IMR-90 (cell line): Measurements from ENCODE around the gene GLYATL1. TPM values are rescaled to one million over a fixed set of nuclear protein-coding genes. Genes with fewer than 3 reads are reported as not detected.

Source experiments
- ATAC-seq: fragments of 200-7000 bp; cut with Tn5 transposase; 2 replicates; pipeline ENCODE4 v1.9.1; 2020; ENCODE audit warnings: low read depth, mild to moderate bottlenecking, moderate library complexity
- BruUV-seq: library from RNA; stranded (reverse); fragments of 400-500 nt; replicated peaks from 2 replicates; lab custom pipeline; 2021; lab: Mats Ljungman, UMichigan
- CTCF ChIA-PET: fragments of 300-600 bp; formaldehyde crosslinking; extraction: SDS; loops from one replicate; lab custom pipeline; 2021; ENCODE audit warnings: antibody characterized with exemption; lab: Yijun Ruan, JAX
- POLR2A ChIA-PET: fragments of 300-600 bp; sonication (Branson Sonifier 250); formaldehyde crosslinking; loops from one replicate; lab custom pipeline; 2022; ENCODE audit warnings: antibody characterized with exemption; ENCODE audit not compliant: unreplicated experiment; lab: Charles Lee
- DNase-seq: peaks from one replicate; pipeline ENCODE4 v3.0.0; 2013
- H2AFZ ChIP-seq: replicated peaks from 2 replicates; pipeline ENCODE3; 2013; ENCODE audit warnings: low read length, mild to moderate bottlenecking; ENCODE audit not compliant: poor library complexity
- H2AK5ac ChIP-seq: 2 replicates; pipeline ENCODE4 v1.6.1; 2013; ENCODE audit warnings: low read depth, low read length, inconsistent platforms
- H2AK9ac ChIP-seq: replicated peaks from 2 replicates; pipeline ENCODE3; 2013; ENCODE audit warnings: mild to moderate bottlenecking, low read depth, low read length, moderate library complexity; ENCODE audit not compliant: poor library complexity
- H2BK120ac ChIP-seq: 2 replicates; pipeline ENCODE4 v1.6.1; 2013; ENCODE audit warnings: low read depth, low read length, inconsistent platforms
- H2BK15ac ChIP-seq: 3 replicates; pipeline ENCODE4 v1.6.1; 2013; ENCODE audit warnings: low read depth, low read length, inconsistent platforms
- H2BK20ac ChIP-seq: 2 replicates; pipeline ENCODE4 v1.6.1; 2013; ENCODE audit warnings: low read depth, mild to moderate bottlenecking, inconsistent platforms, low read length, moderate library complexity
- H2BK5ac ChIP-seq: 2 replicates; pipeline ENCODE4 v1.6.1; 2013; ENCODE audit warnings: mild to moderate bottlenecking, low read depth, low read length, inconsistent platforms; ENCODE audit not compliant: poor library complexity, severe bottlenecking
- H3K14ac ChIP-seq: replicated peaks from 2 replicates; pipeline ENCODE4 v1.6.1; 2013; ENCODE audit warnings: low read depth, low read length, inconsistent platforms
- H3K18ac ChIP-seq: 2 replicates; pipeline ENCODE4 v1.6.1; 2013; ENCODE audit warnings: low read depth, low read length, control low read depth
- H3K23ac ChIP-seq: 2 replicates; pipeline ENCODE4 v1.6.1; 2013; ENCODE audit warnings: low read depth, low read length, inconsistent platforms
- H3K27ac ChIP-seq: 2 replicates; pipeline ENCODE4 v1.5.1; 2013; ENCODE audit warnings: mild to moderate bottlenecking, control low read depth, low read length; ENCODE audit not compliant: insufficient read depth
- H3K27me3 ChIP-seq: 2 replicates; pipeline ENCODE4 v1.6.1; 2013; ENCODE audit warnings: low read length; ENCODE audit not compliant: control insufficient read depth, insufficient read depth
- H3K36me3 ChIP-seq: 2 replicates; pipeline ENCODE4 v1.6.1; 2013; ENCODE audit warnings: low read length, mixed read lengths; ENCODE audit not compliant: control insufficient read depth, insufficient read depth
- H3K4ac ChIP-seq: 2 replicates; pipeline ENCODE4 v1.6.1; 2013; ENCODE audit warnings: low read depth, low read length, inconsistent platforms
- H3K4me1 ChIP-seq: 2 replicates; pipeline ENCODE4 v1.6.1; 2013; ENCODE audit warnings: low read length, mixed read lengths; ENCODE audit not compliant: control insufficient read depth, insufficient read depth
- H3K4me2 ChIP-seq: 2 replicates; pipeline ENCODE4 v1.6.1; 2013; ENCODE audit warnings: low read depth, mild to moderate bottlenecking, control low read depth, low read length, moderate library complexity
- H3K4me3 ChIP-seq: 2 replicates; pipeline ENCODE4 v1.5.1; 2013; ENCODE audit warnings: low read depth, mild to moderate bottlenecking, control low read depth, low read length, moderate library complexity; ENCODE audit not compliant: insufficient read depth
- H3K56ac ChIP-seq: 2 replicates; pipeline ENCODE4 v1.6.1; 2013; ENCODE audit warnings: low read length, inconsistent platforms; ENCODE audit not compliant: insufficient read depth; ENCODE audit errors: extremely low read depth
- H3K79me1 ChIP-seq, 2 experiments: 2 replicates each; pipeline ENCODE4 v1.6.1; 2013; ENCODE audit warnings: low read length in 2 of 2, inconsistent platforms in 1 of 2, low read depth in 1 of 2
- H3K9ac ChIP-seq: 2 replicates; pipeline ENCODE4 v1.6.1; 2013; ENCODE audit warnings: low read depth, low read length, control low read depth
- H3K9me1 ChIP-seq: 2 replicates; pipeline ENCODE4 v1.6.1; 2013; ENCODE audit warnings: low read length, inconsistent platforms; ENCODE audit not compliant: insufficient read depth
- H3K9me3 ChIP-seq: 2 replicates; pipeline ENCODE4 v1.6.1; 2013; ENCODE audit warnings: low read length; ENCODE audit not compliant: control insufficient read depth, insufficient read depth
- H4K20me1 ChIP-seq: 2 replicates; pipeline ENCODE4 v1.6.1; 2013; ENCODE audit warnings: low read length, inconsistent platforms; ENCODE audit not compliant: insufficient read depth
- H4K5ac ChIP-seq: 2 replicates; pipeline ENCODE4 v1.6.1; 2013; ENCODE audit warnings: mild to moderate bottlenecking, low read depth, low read length, control low read depth
- H4K8ac ChIP-seq, 2 experiments: 2 replicates each; pipeline ENCODE4 v1.6.1; 2013; ENCODE audit warnings: low read depth in 2 of 2, low read length in 2 of 2, control low read depth in 1 of 2, inconsistent platforms in 1 of 2
- H4K91ac ChIP-seq: 2 replicates; pipeline ENCODE4 v1.6.1; 2013; ENCODE audit warnings: low read depth, low read length, inconsistent platforms; ENCODE audit not compliant: insufficient read depth
- CEBPB ChIP-seq: IDR thresholded peaks from 2 replicates; pipeline ENCODE4 v1.6.1; 2012; ENCODE audit warnings: low read depth, low read length, improper control_type of control experiment
- MAFK ChIP-seq: IDR thresholded peaks from 2 replicates; pipeline ENCODE4 v1.6.1; 2012; ENCODE audit warnings: low read depth, low read length, improper control_type of control experiment
- NFE2L2 ChIP-seq: fragments of 150-350 bp; IDR thresholded peaks from 2 replicates; pipeline ENCODE4 v1.6.1; 2016; ENCODE audit warnings: low read depth, mild to moderate bottlenecking, low read length
- RAD21 ChIP-seq: IDR thresholded peaks from 2 replicates; pipeline ENCODE4 v1.6.1; 2012; ENCODE audit warnings: low read length, improper control_type of control experiment
- SMC3 ChIP-seq: fragments of 150-350 bp; IDR thresholded peaks from 2 replicates; pipeline ENCODE4 v1.6.1; 2016; ENCODE audit warnings: low read depth, mild to moderate bottlenecking, antibody characterized with exemption, low read length, moderate library complexity
- USF2 ChIP-seq: fragments of 150-350 bp; IDR thresholded peaks from 2 replicates; pipeline ENCODE4 v1.6.1; 2017; ENCODE audit warnings: mild to moderate bottlenecking, antibody characterized with exemption, low read length, low read depth
- WGBS, 2 experiments: methylation state at CpG; one replicate each; pipeline versions ENCODE4 v1.1.5 to v1.1.7; 2013; ENCODE audit warnings: missing lambda C conversion rate in 2 of 2; ENCODE audit not compliant: insufficient read length in 1 of 2; ENCODE audit errors: extremely low coverage in 2 of 2; 5-methylcytosine and 5-hydroxymethylcytosine counted together
- dilution Hi-C: fragments of 300-500 bp; cut with HindIII; formaldehyde crosslinking; loops from one replicate; pipeline ENCODE4 v1.14.3; 2018; ENCODE audit warnings: low sequenced_read_pairs; ENCODE audit not compliant: unreplicated experiment
- in situ Hi-C: fragments of 300-500 bp; cut with MboI; formaldehyde crosslinking; loops from 3 replicates; pipeline ENCODE4 v1.14.3; 2019; ENCODE audit warnings: low sequenced_read_pairs, inconsistent platforms, mixed read lengths
- intact Hi-C: fragments of 100-400 bp; cut with micrococcal nuclease; formaldehyde crosslinking; loops from 2 replicates; pipeline ENCODE4 v1.10.0; 2022
- polyA plus RNA-seq, 3 experiments: library from polyadenylated mRNA; depleted of rRNA; stranded (reverse); fragments of >200 nt; gene quantifications; 2 replicates each; pipeline ENCODE4 v1.2.3, GENCODE V29; 2012; ENCODE audit warnings: low replicate concordance in 1 of 3
- total RNA-seq: library from RNA; depleted of rRNA; stranded (reverse); fragments of >200 nt; gene quantifications from 2 replicates; pipeline ENCODE4 v1.2.3, GENCODE V29; 2012
- TF ChIP-seq, protein P1 (sequence below): conservative IDR thresholded peaks from 2 replicates; pipeline ENCODE4 v1.5.1; 2012; ENCODE audit warnings: mild to moderate bottlenecking, low read depth, low read length, improper control_type of control experiment

GLYATL1 gene
- total and polyA plus RNA-seq, 2 of the 4 experiments (the other 2 are of a cell fraction) = 0.54 to 0.58 TPM

DNA sequence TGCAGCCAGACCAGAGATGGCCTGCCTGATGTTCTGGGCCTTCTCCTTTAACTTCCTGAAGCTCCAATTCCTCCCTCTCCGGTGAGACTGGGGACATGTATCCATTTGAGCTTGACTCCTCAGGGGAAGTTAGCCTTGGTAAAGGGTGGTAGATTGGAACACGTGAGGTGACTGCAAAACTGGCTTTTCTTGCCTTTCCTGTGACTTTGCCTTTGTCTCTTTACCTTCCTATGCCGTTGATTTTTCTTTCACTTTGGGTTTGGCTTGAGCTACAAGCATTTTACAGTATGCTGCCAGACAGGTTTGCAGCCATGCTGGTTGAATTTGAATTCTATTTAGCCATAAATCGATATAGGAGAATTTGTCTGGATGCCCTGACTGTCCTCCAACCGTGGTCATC, 16.8 kb upstream of the GLYATL1 start:
- dilution Hi-C loops = no loop called here
- H3K18ac ChIP-seq = no peak overlapping the region
- BruUV-seq = no TSS peak
- no peak overlapping the region for H4K5ac ChIP-seq
- no peak overlapping the region for H2BK5ac ChIP-seq
- DNase-seq (no peak), ATAC-seq (no peak)
- peaks cover under 1% of the 10 kb centered on the region; the same call in 1 of the 2 replicates for H3K9me3 ChIP-seq
- H3K27ac ChIP-seq = no peak overlapping the region
- H3K23ac ChIP-seq = no peak overlapping the region
- H4K91ac ChIP-seq = no peak overlapping the region
- H3K36me3 ChIP-seq = no peaks in the 10 kb centered on the region
- no peak overlapping the region for H3K56ac ChIP-seq
- intact Hi-C loops = no loop called here
- in situ Hi-C loops = no loop called here
- no peak overlapping the region for H3K4me2 ChIP-seq
- no peak overlapping the region for H3K4ac ChIP-seq
- no peaks in the 10 kb centered on the region for H4K20me1 ChIP-seq
- no peak overlapping the region for H2BK20ac ChIP-seq
- no CpG with 5 or more reads among the region's 5 CpGs for WGBS, 2 experiments
- H2BK120ac ChIP-seq = no peak overlapping the region
- H2AFZ ChIP-seq = no peak overlapping the region
- no peaks in the 10 kb centered on the region; the same call in 1 of the 2 replicates for H3K27me3 ChIP-seq
- H2BK15ac ChIP-seq = no peak overlapping the region
- ChIA-PET CTCF (no interaction called here), POLR2A (no interaction called here)
- no peak overlapping the region for H4K8ac ChIP-seq
- no peaks in the 10 kb centered on the region; the same call in 1 of the 2 replicates for H3K9me1 ChIP-seq
- no peak overlapping the region for H3K14ac ChIP-seq
- H3K79me1 ChIP-seq = no peaks in the 10 kb centered on the region
- H3K4me1 ChIP-seq = no peaks in the 10 kb centered on the region; the same call in 1 of the 2 replicates
- TF ChIP-seq SMC3 (no peak), NFE2L2 (no peak), RAD21 (no peak), MAFK (no peak), CEBPB (no peak), USF2 (no peak)
- TF ChIP-seq, protein P1, sequence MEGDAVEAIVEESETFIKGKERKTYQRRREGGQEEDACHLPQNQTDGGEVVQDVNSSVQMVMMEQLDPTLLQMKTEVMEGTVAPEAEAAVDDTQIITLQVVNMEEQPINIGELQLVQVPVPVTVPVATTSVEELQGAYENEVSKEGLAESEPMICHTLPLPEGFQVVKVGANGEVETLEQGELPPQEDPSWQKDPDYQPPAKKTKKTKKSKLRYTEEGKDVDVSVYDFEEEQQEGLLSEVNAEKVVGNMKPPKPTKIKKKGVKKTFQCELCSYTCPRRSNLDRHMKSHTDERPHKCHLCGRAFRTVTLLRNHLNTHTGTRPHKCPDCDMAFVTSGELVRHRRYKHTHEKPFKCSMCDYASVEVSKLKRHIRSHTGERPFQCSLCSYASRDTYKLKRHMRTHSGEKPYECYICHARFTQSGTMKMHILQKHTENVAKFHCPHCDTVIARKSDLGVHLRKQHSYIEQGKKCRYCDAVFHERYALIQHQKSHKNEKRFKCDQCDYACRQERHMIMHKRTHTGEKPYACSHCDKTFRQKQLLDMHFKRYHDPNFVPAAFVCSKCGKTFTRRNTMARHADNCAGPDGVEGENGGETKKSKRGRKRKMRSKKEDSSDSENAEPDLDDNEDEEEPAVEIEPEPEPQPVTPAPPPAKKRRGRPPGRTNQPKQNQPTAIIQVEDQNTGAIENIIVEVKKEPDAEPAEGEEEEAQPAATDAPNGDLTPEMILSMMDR = no peak
- H3K9ac ChIP-seq = no peak overlapping the region
- no peak overlapping the region for H2AK5ac ChIP-seq
- H2AK9ac ChIP-seq = no peak overlapping the region
- H3K4me3 ChIP-seq = no peak overlapping the region
